K562 (cell line): ENCODE results near the gene UBASH3B. TPM values are rescaled to one million over a fixed set of nuclear protein-coding genes. Genes with fewer than 3 reads are reported as not detected.
"Not testable (repeated sequence)": the region's sequence is repeated elsewhere in the genome, so short reads cannot be mapped to it uniquely, and the experiment has no call there.

ENCODE experiments used
- ATAC-seq: fragments of 200-7000 bp; cut with Tn5 transposase; 3 replicates; pipeline ENCODE4 v1.9.1; 2020; ENCODE audit warnings: moderate library complexity
- BruUV-seq: library from RNA; stranded (reverse); fragments of 400-500 nt; replicated peaks from 2 replicates; lab custom pipeline; 2021; lab: Mats Ljungman, UMichigan
- CTCF ChIA-PET: fragments of 300-600 bp; formaldehyde crosslinking; extraction: SDS; loops from one replicate; lab custom pipeline; 2021; ENCODE audit warnings: low intra/inter-chr PET ratio; lab: Yijun Ruan, JAX
- POLR2A ChIA-PET: fragments of 300-600, 350-650 bp; sonication (Branson Sonifier 250); formaldehyde crosslinking; extraction: SDS; loops from one replicate; lab custom pipeline; 2021; ENCODE audit warnings: antibody characterized with exemption, inconsistent platforms; lab: Yijun Ruan, JAX
- DNase-seq, 4 experiments: peaks; one replicate each; pipeline versions ENCODE4 v3.0.0 to v3.0.0-alpha.2; 2011 to 2018; ENCODE audit warnings: low spot score in 3 of 4, mixed read lengths in 3 of 4; ENCODE audit errors: extremely low read depth in 1 of 4
- FAIRE-seq: peaks from 2 replicates; lab custom pipeline; 2011; peaks lifted over from hg19 to GRCh38; lab: Jason Lieb, UNC
- H2AFZ ChIP-seq: 2 replicates; pipeline ENCODE4 v1.6.0; 2011; ENCODE audit warnings: low read depth, low read length, control low read depth, inconsistent platforms
- H3K27ac ChIP-seq: fragments of 200-600 bp; 3 replicates; pipeline ENCODE4 v1.8.0; 2011; ENCODE audit warnings: low read depth, mild to moderate bottlenecking, control low read depth, inconsistent platforms, low read length, moderate library complexity, mixed read lengths; ENCODE audit errors: extremely low read depth
- H3K27me3 ChIP-seq, 2 experiments: fragments of 300-600 bp in 1 of 2; 2 replicates in 1 of 2; 3 replicates in 1 of 2; pipeline versions ENCODE4 v1.6.0 to v1.8.0; 2011; ENCODE audit warnings: inconsistent platforms in 2 of 2, low read length in 2 of 2, mild to moderate bottlenecking in 1 of 2, mixed read lengths in 1 of 2, moderate library complexity in 1 of 2; ENCODE audit not compliant: control insufficient read depth in 2 of 2, insufficient read depth in 2 of 2
- H3K36me3 ChIP-seq: fragments of 300-600 bp; 3 replicates; pipeline ENCODE4 v1.8.0; 2011; ENCODE audit warnings: mild to moderate bottlenecking, low read length, inconsistent platforms; ENCODE audit not compliant: control insufficient read depth, insufficient read depth
- H3K4me1 ChIP-seq, 2 experiments: fragments of 200-600 bp in 1 of 2; replicated peaks in 1 of 2; 2 replicates in 1 of 2; 3 replicates in 1 of 2; pipeline versions ENCODE4 v1.5.1 to v1.8.0; 2011; ENCODE audit warnings: inconsistent platforms in 2 of 2, low read length in 2 of 2, mild to moderate bottlenecking in 1 of 2, mixed read lengths in 1 of 2, moderate library complexity in 1 of 2; ENCODE audit not compliant: control insufficient read depth in 2 of 2, insufficient read depth in 2 of 2
- H3K4me2 ChIP-seq: 2 replicates; pipeline ENCODE4 v1.6.1; 2011; ENCODE audit warnings: low read length, control low read depth, inconsistent platforms, mixed read lengths; ENCODE audit not compliant: insufficient read depth
- H3K4me3 ChIP-seq: fragments of 200-600 bp; sonication (generic), shearing (Covaris generic); 2 replicates; pipeline ENCODE4 v1.5.1; 2016; ENCODE audit warnings: control low read depth, inconsistent platforms
- H3K79me2 ChIP-seq: fragments of 200-600 bp; 3 replicates; pipeline ENCODE4 v1.8.0; 2011; ENCODE audit warnings: low read length, inconsistent platforms; ENCODE audit not compliant: control insufficient read depth, insufficient read depth
- H3K9ac ChIP-seq, 2 experiments: 2 replicates each; pipeline versions ENCODE4 v1.6.0 to v1.6.1; 2011; ENCODE audit warnings: low read depth in 2 of 2, low read length in 2 of 2, control low read depth in 1 of 2, inconsistent platforms in 1 of 2, mild to moderate bottlenecking in 1 of 2, mixed read lengths in 1 of 2; ENCODE audit not compliant: insufficient read depth in 1 of 2
- H3K9me1 ChIP-seq: one replicate; pipeline ENCODE4 v1.6.0; 2011; ENCODE audit warnings: inconsistent platforms, mild to moderate bottlenecking, low read length, moderate library complexity; ENCODE audit not compliant: control insufficient read depth, insufficient read depth
- H3K9me3 ChIP-seq: replicated peaks from 2 replicates; pipeline ENCODE4 v1.5.1; 2011; ENCODE audit warnings: low read depth, low read length, inconsistent platforms; ENCODE audit not compliant: control insufficient read depth, insufficient read depth
- H4K20me1 ChIP-seq: replicated peaks from 2 replicates; pipeline ENCODE4 v1.6.1; 2011; ENCODE audit warnings: low read length, inconsistent platforms, mixed read lengths; ENCODE audit not compliant: control insufficient read depth, insufficient read depth
- ARNT ChIP-seq, 2 experiments: fragments of 450-650 bp; IDR thresholded peaks; 2 replicates each; pipeline ENCODE4 v1.6.1; 2016; ENCODE audit warnings: mild to moderate bottlenecking in 1 of 2
- SMC3 ChIP-seq: conservative IDR thresholded peaks from 2 replicates; pipeline ENCODE4 v1.6.1; 2011; ENCODE audit warnings: low read depth, low read length, improper control_type of control experiment; ENCODE audit not compliant: insufficient read depth
- TCFL5 ChIP-seq: fragments of 250-450 bp; sonication (Bioruptor Pico); conservative IDR thresholded peaks from 2 replicates; pipeline ENCODE4 v1.6.1; 2021; ENCODE audit warnings: mild to moderate bottlenecking, moderate library complexity, matching md5 sums
- WGBS: fragments of 100-300 bp; shearing (Covaris generic); methylation state at CpG from one replicate; pipeline ENCODE4 v1.1.6; 2016; ENCODE audit warnings: low coverage, mixed read lengths; ENCODE audit not compliant: insufficient coverage; ENCODE audit errors: missing lambda C conversion rate; 5-methylcytosine and 5-hydroxymethylcytosine counted together
- in situ Hi-C: fragments of 300-500 bp; cut with MboI; formaldehyde crosslinking; loops from 4 replicates; pipeline ENCODE4 v1.15.0; 2018; ENCODE audit warnings: inconsistent platforms, mixed read lengths
- intact Hi-C: fragments of 100-400 bp; cut with micrococcal nuclease; formaldehyde crosslinking; loops from 2 replicates; pipeline ENCODE4 v1.14.2; 2022
- polyA plus RNA-seq, 8 experiments: library from polyadenylated mRNA; depleted of rRNA in 4 of 8; stranded (reverse) in 5 of 8; unstranded in 3 of 8; fragments of >200 nt; fragmentation: Nextera tagmentation in 2 of 8; fragmentation: Illumina TruSeq in 1 of 8; extraction: Ambion mirVana in 2 of 8; extraction: Trizol in 1 of 8; gene quantifications; 2 replicates each; pipeline versions ENCODE4 v1.2.1 to v1.2.3, GENCODE V29; 2011 to 2014; ENCODE audit warnings: inconsistent platforms in 1 of 8, missing spikeins in 1 of 8
- total RNA-seq, 7 experiments: library from RNA; depleted of rRNA in 6 of 7; stranded (reverse); fragments of >200 nt in 6 of 7; fragmentation: Illumina TruSeq in 2 of 7; extraction: Trizol in 2 of 7; gene quantifications; 2 replicates each; pipeline versions ENCODE4 v1.2.1 to v1.2.3, GENCODE V29; 2011 to 2021; ENCODE audit warnings: low replicate concordance in 1 of 7

Gene UBASH3B
- total and polyA plus RNA-seq, 9 of the 15 experiments (the other 6 are each of a cell fraction or from before 2014, with no cell fraction given), result 0.01 to 0.31 (median 0.08) TPM; not detected in 2

- H3K9me1 ChIP-seq, H3K79me2 ChIP-seq, H3K4me2 ChIP-seq, in situ Hi-C loops, H3K4me1 ChIP-seq, H3K9me3 ChIP-seq, CTCF ChIA-PET, H2AFZ ChIP-seq, H3K9ac ChIP-seq, DNase-seq, intact Hi-C loops, H3K36me3 ChIP-seq, H3K27me3 ChIP-seq, FAIRE-seq, H3K4me3 ChIP-seq, ATAC-seq, BruUV-seq, H3K27ac ChIP-seq, POLR2A ChIA-PET, H4K20me1 ChIP-seq: not testable (repeated sequence)
- WGBS, result 0% methylated on average over 2 of the region's 2 CpGs
Observed at GRCh38 chr11:122607162-122607561, 48.4 kb upstream of the UBASH3B start.

GRCh38 chr11:122612123-122612824 is 43.2 kb upstream of the UBASH3B start:
- H3K79me2 ChIP-seq, result no peaks in the 10 kb centered on the region
- no peaks in the 10 kb centered on the region for H3K4me1 ChIP-seq
- no peaks in the 10 kb centered on the region for H3K9me3 ChIP-seq
- no peak overlapping the region for H3K27ac ChIP-seq
- ATAC-seq (no peak), DNase-seq (no peak), FAIRE-seq (no peak)
- H2AFZ ChIP-seq, result no peak overlapping the region
- in situ Hi-C loops (no loop called here), intact Hi-C loops (no loop called here)
- TF ChIP-seq ARNT (IDR thresholded peaks at IDR 0.05), result no peak
- no peak for TF ChIP-seq SMC3
- no peak for TF ChIP-seq TCFL5 (CRISPR knock-in tag)
- no peak overlapping the region for H3K9ac ChIP-seq
- BruUV-seq, result no TSS peak
- CTCF ChIA-PET, result no interaction called here
- POLR2A ChIA-PET, result interaction anchor here (1.5 kb wide), 1 partner anchor 15 kb away, joined by 3 read pairs; no protein-coding TSS in a partner anchor
- no peaks in the 10 kb centered on the region for H3K27me3 ChIP-seq
- H3K9me1 ChIP-seq, result no peaks in the 10 kb centered on the region
- H3K36me3 ChIP-seq, result no peaks in the 10 kb centered on the region
- H3K4me2 ChIP-seq, result no peak overlapping the region
- H4K20me1 ChIP-seq, result no peaks in the 10 kb centered on the region
- no peak overlapping the region for H3K4me3 ChIP-seq
- 0% methylated on average over 7 of the region's 7 CpGs for WGBS
